ENCODE measurements around the gene DNAI4.

- no peak for TF ChIP-seq EZH2phosphoT487 (IDR thresholded peaks at IDR 0.05; ENCODE audit: insufficient read depth, low read depth)
- no peak for TF ChIP-seq EZH2 (IDR thresholded peaks at IDR 0.05; ENCODE audit: insufficient read depth, poor library complexity, severe bottlenecking)
Observed at GRCh38 chr1:66919828-66920227, 4.8 kb downstream of the DNAI4 start.
